GM21576 (cell line): ENCODE measurements around the gene AP3B2.

Experiments
- ATAC-seq: cut with Tn5 transposase; IDR thresholded peaks from one replicate; pipeline ENCODE4 v1.9.1; 2021; ENCODE audit warnings: mild to moderate bottlenecking, moderate library complexity; ENCODE audit not compliant: unreplicated experiment

The AP3B2 gene

DNA sequence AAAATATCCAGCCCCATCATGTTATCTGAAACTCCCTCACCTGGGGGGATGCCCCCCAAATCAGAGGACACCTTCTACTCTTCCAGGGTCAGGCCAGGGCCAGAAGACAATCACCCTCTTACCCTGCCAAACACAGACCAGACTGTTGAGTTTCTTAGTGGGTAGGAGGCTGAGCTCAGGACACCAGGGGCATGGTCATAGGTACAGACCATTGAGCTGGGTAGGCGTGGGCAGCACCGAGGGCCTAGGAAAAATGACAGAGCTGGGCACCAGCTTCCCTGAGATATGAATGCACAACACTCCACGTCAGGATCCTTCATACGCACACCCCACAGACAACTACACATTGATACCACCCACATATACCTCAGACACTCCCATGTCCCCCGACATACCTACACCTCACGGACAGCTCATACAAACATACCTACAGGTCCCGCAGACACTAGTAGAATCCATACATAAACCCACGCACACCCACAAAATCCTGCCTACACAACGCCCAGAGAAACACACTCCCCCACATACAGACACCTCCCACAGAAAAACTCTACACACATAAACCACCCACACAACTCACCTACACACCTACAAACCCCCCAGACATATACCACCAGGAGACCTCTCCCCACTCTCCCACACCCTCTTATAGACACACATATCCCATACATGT is 11.8 kb downstream of the AP3B2 start:
- ATAC-seq: no peak

DNA sequence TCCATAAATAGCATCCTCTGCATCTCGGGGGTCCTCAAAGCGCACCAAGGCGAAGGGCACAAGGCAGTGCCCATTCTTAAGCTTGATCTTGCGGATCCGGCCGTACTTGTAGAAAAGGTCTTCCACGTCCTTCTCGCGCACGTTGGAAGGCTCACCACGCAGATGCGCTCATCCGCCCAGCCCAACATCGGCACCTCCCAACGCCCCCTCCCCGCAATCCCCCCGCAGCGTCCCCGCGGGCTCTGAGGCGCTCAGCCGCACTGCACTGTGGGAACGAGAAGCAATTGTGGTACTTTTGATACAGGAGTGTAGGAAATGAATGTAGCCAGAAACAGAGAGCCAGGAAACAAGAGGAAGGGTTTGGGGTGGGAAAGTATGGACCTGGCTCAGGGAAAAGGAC is 17.5 kb downstream of the AP3B2 start:
- ATAC-seq: no peak

DNA sequence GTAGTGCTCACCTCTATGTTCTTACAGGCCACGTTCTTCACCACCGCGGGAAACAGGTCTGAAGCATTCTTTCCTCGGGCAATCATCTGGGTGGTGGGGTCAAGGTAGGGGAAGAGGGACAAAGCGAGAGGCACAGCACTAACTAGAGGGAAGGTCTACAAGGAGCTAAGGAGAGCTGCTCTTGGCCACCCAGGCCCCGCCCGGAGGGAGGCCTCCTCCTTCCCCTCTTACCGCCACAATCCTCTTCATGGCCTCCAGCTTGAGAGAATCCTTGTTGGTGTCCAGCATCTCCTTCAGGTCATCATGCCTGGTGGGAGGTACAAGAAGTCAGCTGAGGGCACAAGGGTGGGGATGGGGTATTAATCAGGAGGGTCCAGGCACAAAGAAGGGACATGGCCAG is 20.5 kb downstream of the AP3B2 start:
- no peak for ATAC-seq

DNA sequence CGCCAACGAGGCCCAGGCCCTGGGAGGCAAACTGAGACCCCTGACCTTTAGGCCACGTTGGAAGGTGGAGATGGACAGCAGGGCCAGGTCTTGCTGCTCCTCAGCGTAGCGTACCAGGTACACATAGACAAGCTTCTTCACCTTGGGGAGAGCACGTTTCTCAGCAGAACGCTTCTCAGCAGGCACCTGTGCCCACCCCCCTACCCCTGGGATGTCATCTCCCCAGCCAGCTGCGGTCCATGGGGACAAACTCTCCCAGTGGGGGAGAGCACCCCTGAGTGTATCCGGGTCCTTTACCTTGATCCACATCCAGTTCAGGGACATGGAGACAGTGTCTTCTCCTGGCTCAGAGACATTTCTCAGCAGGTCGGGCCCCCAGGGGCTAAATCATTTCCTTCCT is 21.0 kb downstream of the AP3B2 start:
- no peak for ATAC-seq

DNA sequence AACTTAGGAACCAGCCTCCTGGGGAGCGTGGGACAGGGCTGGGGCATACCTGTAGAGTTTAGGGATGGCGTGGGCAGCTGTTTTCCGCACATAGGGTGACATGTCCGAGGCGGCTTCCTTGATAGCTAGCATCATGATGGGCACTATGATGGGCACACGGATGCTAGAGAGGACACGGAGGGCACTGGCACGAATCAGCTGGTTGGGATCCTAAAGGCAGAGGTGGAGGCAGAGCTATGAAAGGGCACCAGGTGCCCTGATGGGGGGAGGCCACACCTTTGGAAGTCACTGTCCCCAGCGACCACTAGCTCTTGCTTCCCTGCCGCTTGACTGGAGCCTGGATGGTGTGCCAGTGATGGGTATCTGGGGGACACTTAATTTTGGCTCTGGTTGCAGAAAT is 28.3 kb downstream of the AP3B2 start:
- no peak for ATAC-seq

DNA sequence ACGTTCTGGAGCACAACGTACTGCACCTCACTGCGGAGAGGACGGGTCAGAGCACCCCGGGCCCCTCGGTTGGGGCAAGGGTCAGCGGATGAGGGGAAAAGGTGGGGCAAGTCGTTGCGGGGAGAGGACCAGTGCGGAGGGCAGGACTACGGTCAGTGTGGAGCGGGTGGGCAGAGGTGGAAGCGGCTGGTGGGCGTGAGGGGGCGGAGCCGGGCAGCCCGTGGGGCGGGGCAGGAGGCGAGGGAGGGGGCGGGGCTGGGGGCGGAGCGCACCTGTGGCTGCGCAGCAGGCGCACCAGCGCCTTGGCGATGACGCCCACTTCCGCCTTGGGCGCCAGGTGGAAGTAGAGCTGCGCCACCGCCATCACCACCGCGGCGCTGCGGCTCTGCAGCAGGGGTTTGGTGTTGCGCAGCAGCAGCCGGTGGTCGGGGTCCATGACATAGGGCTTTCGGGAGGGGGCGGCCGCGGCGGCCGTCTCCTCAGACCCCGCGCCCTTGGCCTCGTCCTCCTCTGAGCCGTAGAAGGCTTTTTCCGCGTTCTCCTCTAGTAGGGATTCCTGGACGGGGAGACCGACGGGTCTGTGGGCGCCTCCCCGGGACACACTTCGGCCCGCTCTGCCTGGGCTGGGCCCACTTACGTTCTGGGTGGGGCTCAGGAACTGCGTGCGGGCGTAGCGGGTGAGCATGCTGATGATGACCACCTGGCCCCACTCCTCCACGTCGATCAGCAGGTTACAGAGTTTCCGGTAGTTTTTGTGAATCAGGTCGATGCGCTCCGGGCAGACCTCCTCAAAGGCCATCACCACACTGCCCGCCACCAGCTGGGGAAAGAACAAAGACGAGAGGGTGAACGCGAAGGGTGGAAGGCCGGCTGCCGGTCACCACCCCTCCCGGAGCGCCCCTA is 29.2 kb downstream of the AP3B2 start:
- ATAC-seq: peak; percentile 85

DNA sequence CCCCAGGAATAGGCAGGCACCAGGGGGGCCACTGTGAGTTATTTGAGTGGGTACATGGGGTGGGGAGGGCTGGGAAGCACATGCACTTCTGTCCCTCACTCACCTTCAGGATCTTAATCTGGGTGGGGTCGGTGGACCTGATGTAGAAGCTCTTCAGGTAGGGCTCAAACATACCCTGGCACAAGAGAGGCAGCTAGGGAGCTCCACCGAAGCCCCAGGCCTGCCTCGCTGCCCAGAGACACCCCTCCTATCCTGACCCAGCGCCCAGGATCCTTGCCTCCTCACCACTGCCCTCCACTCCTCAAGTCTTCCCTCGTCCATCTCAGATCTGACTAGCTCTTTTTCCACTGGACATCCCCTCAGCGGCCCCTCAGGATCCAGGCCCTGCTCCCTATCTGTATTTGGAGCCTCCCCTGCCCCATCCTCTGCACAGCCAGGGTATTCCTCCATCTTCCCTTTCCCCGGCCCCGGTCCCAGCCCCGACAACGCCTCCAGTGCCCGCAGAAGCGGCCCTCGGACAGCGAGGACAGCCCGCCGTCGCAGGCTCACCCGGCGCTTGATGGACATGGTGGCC is 30.0 kb downstream of the AP3B2 start:
- no peak for ATAC-seq

DNA sequence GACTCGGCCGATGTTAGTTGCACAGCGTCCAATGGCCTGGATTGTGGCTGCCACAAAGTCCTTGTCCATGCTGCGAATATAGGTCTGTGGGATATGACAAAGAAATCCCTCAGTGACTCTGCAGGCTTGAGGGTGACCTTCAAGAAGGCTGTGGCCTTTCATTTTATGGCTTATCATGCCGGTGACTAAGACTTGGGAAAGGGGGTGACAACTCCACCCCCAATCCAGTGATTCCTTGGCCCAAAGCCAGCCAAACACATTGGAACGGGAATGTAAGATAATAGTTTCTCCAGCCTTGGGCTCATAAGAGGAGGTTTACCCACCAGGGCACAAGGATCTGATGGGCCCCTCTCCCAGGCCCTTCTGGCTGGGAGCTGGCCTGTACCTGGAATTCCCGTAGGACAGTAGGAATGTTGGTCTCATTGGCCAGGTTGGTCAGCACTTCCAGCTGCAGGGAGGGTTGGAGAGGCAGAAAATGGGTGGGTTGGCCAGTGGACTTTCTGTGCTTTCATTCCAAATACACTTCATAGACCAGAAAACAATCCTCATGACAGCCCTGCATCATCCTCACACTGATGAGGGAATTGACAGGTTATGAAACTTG is 31.9 kb downstream of the AP3B2 start:
- ATAC-seq: no peak

DNA sequence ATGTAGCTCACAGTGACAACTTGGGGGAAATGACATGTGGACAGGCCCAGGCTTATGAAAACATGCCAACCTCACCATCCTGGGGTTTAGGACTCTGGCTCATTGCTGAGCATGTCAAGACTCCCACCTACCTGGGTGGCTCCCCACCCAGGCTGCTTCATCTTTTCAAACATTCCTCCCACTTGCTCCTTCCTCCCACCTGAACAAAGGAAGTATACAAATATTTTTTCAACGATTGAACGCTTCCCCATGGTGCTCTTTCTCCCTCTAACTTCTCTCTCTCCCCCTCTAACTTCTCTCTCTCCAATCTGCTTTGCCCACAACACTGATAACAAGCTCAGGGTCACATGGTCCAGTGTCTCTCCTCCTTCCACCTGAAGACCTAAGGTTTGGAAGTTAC is 34.8 kb downstream of the AP3B2 start:
- no peak for ATAC-seq

DNA sequence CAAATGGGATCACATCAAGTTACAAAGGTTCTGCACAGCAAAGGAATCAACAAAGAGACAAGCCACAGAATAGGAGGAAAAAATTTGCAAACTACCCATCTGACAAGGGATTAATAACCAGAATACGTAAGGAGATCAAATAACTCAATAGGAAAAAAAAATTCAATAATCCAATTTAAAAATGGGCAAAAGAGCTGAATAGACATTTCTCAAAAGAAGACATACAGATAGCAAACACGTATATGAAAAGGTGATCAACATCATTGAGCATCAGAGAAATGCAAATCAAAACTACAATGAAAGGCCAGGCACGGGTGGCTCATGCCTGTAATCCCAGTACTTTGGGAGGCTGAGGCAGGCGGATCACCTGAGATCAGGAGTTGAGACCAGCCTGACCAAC is 39.0 kb downstream of the AP3B2 start:
- no peak for ATAC-seq

DNA sequence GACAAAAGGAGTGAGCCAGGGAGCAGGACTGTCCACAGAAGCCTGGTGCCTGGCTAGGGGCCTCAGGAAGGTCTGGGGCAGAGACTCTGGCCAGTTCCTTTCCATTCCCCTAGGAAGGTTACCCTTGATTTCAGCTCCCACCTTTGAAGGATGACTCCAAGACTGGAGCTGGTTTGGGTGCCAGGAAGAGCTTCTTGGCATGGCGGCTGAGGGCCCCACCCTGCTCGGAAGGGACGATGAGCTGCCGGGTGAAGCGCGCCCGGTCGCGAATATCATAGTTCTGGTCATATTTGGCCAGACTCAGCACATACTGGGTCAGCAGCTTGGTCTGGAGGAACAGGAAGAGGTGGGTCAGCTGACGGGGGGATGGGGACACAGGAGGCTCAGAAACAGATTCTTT is 43.1 kb downstream of the AP3B2 start:
- no peak for ATAC-seq

DNA sequence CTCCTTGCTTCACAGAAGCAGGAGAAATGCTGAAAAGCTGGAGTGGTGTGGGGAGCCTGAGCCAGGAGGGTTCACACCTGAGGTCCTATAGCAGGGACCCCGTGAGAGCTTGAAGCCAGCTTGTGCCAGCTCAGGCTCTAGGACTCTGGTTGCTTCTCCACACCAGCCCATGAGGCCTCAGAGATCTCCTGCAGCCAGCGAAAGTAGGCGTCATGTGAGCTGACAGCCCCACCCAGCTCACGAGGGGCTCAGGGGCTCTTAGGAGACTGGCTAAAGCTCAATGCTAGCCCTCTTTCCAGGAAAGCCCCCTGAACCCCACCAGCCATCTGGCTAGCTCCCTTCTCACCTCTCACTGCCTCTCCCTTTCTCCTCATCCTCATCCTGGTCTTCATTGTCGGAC is 45.7 kb downstream of the AP3B2 start:
- no peak for ATAC-seq

DNA sequence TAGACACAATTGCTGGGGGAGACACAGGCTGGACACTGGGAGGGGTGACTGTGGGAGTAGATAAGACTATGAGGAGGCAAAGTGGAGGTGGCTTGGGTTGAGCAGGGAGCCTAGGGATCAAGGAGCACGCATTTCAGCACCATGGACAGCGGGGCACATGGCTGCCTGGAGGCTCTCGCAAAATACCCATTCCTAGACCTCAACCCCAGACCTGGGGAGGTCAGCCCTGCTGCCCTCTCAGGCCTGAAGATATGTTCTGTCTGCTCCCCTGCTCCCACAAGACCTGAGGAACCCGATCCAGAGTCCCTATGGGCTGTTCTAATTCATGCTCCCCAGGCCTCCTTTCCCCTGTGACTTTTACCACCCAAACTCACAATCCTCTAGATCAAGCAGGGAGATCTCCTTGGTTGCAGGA is 46.5 kb downstream of the AP3B2 start:
- no peak for ATAC-seq

DNA sequence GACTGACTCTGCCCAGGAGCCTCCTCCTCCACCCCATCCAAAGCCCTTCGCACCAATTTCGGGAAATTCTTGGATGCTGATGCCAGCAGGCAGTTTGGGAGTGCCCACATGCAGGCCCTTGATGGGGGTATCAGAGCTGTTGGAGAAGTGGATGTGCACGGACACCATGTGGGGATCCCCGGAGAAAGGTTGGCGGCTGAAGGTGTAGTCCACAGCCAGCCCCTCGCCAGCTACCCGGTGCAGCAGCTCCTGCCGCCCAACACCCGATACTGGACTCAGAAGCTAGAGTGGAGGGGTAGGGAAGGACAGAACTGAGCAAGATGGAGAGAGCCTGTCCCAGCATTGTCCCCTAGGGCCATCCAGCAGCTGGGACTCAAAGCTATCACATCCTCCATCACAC is 47.0 kb downstream of the AP3B2 start:
- no peak for ATAC-seq

DNA sequence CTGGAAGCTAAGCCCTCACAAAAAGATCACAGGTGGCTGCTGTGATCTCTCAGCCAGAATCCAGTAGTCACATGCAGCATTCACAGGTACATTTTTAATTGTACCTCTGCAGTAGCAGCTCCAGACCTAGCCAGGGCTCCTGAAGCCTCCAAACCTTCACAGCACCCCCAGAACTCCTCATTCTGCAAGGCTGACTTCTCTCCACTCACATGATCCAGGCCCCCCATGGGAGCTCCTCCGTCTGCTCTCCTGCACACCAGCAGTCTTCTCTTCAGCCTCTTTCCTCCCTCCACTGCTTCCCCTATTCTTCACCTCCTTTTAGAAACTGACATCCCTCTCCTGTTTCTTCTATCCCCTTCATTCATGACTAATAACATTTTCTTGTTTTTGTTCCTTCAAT is 49.3 kb downstream of the AP3B2 start:
- ATAC-seq: no peak

DNA sequence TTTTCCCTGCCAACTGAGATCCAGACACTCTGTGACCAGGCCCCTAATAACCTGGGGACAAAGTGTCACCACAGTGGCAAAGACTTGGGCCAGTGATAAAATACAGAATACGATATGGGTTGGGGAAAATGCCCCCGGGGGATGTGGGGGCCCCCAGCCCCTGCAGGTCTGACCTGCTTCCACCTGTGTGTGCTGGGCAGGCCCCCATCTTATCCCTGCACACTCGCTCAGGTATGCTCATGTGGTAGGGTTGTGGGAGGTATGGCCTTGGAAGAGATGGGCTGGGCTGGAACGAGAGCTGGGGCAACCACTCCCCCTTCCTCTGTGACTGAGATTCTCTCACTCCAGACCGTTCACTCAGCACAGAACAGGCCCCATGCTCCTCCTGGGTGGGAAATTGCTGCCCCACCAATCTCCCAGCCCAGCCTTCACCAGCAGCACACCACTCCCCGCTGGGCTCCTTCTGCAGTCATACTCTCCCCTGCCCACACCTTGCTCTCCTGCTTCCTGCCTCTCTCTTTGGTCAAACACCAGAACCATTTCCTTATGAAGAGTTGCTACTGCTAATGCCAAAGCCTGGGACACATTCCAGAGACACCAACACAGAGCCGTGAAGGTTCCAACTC is 52.9 kb downstream of the AP3B2 start:
- no peak for ATAC-seq

DNA sequence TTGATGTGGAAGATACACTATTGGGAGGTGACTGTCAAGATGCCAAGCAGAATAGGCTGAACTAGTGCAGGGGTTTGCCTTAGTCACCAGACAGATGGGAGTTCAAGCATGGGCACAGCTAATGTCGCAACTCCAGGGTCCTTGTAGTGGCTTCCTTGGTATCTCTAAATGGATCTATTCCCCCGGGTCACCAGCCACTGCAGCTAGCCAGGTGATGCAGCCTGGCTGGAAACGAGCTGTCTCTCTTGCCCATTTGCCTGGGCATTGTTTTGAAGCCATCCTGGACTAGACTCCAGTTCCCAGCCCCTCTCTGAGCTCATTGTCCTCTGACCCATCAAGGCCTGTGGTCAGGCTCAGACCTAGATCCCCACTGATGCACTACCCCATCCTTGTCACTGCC is 54.1 kb downstream of the AP3B2 start:
- no peak for ATAC-seq

DNA sequence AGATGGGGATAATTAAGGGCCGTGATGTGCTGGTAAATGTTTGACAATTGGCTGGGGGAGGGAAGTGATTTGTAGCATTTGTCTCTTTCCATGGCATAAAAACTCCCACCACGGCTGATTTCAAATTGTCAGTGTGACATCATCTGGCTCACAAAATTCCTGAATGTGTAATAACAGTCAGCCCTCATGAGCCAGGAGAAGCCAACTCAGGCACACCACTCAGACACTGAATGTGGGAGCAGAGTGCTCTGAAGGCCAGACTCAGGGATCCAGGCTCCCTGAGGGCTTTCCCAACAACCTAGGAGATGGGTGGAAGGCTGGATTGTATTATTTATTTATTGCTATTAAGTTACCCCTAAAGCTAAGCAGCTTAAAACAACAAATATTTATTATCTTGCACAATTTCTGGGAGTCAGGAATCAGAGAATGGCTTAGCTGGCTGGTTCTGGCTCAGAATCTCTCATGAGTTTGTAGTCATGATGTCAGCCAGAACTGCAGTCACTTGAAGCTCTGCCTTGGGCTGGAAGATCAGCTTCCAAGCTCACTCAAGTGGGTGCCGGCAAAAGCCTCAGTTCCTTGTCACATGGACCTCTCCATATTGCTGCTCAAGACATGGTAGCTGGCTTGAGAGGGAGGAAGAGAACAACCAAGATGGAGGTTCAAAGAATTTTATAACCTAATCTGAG is 56.0 kb downstream of the AP3B2 start:
- no peak for ATAC-seq

DNA sequence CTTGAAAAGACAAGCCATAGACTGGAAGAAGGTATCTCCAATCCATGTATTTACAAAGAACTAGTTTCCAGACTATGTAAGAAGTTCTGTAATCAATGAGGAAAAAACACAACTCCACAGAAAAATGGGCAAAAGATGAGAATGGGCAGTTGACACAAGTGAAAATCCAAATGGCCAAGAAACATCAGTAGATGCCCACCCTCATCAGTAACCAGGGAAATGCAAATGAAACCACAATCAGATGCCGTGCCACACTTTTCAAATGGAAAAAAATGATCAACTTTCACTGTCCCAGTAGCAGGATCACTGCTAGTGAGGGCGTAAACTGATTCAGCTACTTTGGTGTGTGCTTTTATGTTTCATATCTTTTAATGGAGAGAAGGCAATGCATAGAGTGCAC is 58.0 kb downstream of the AP3B2 start:
- ATAC-seq: no peak

DNA sequence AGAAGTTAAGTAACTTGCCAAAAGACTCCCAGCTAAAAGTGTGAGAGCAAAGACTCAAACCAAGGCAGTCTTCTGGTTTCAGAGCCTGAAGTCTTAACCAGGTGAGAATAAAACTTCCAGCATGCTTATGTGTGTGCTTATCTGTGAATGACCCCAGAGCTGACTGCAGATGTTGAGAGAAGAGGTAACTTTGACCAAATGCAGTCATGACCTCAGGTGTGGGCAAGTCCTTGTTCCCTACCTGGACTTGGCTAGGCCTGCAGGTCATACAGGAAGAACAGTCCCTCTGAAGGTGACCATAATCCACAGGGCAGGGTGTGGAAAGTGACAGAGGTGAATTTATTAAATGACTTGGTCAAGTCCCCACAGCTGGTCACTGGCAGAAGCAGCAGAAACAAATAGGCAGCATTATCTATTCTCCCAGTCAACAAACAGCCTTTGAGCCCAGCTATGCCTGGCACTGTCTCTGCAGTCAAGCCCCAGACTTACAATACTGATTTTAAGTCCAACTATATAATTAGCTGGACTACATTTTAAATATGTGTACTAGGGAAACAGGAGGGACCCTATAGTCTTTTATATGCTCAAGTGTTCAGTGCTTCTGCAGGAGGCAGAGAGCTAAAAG is 59.5 kb downstream of the AP3B2 start:
- ATAC-seq: no peak
